HepG2 (cell line): ENCODE data around the gene ZACN. TPM values are rescaled to one million over a fixed set of nuclear protein-coding genes. Genes with fewer than 3 reads are reported as not detected.

ENCODE experiments used
- AGO1 ChIP-seq: fragments of 200-400 bp; formaldehyde crosslinking; IDR thresholded peaks from 2 replicates; pipeline ENCODE4 v1.6.1; 2017; ENCODE audit warnings: mild to moderate bottlenecking, low read depth, low read length, moderate library complexity; ENCODE audit not compliant: poor library complexity, severe bottlenecking
- BATF2 ChIP-seq: sonication (generic); formaldehyde crosslinking; IDR thresholded peaks from 2 replicates; pipeline ENCODE4 v1.8.0; 2022; ENCODE audit warnings: mild to moderate bottlenecking, missing genetic modification reagents, moderate library complexity
- ELF1 ChIP-seq: sonication (generic); formaldehyde crosslinking; IDR thresholded peaks from 2 replicates; pipeline ENCODE4 v1.4.0; 2020; ENCODE audit warnings: missing genetic modification reagents
- FOXO4 ChIP-seq: sonication (generic); formaldehyde crosslinking; conservative IDR thresholded peaks from 2 replicates; pipeline ENCODE4 v1.8.1; 2023; ENCODE audit warnings: missing genetic modification reagents
- IRF2 ChIP-seq: IDR thresholded peaks from 2 replicates; pipeline ENCODE4 v1.6.1; 2018; ENCODE audit warnings: missing genetic modification reagents, missing compliant biosample characterization
- KDM3A ChIP-seq: IDR thresholded peaks from 2 replicates; pipeline ENCODE4 v1.6.1; 2018; ENCODE audit warnings: low read depth, missing compliant biosample characterization
- LBX2 ChIP-seq: sonication (generic); formaldehyde crosslinking; IDR thresholded peaks from 2 replicates; pipeline ENCODE4 v1.5.0; 2020; ENCODE audit warnings: missing genetic modification reagents, mild to moderate bottlenecking, borderline replicate concordance
- PAX8 ChIP-seq: sonication (generic); formaldehyde crosslinking; IDR thresholded peaks from 2 replicates; pipeline ENCODE4 v1.8.0; 2022; ENCODE audit warnings: mild to moderate bottlenecking, missing genetic modification reagents, borderline replicate concordance
- PHF5A ChIP-seq: IDR thresholded peaks from one replicate; pipeline ENCODE4 v1.6.1; 2018; ENCODE audit warnings: low read depth, missing genetic modification reagents; ENCODE audit not compliant: unreplicated experiment
- POLR2G ChIP-seq: fragments of 200-400 bp; formaldehyde crosslinking; IDR thresholded peaks from 2 replicates; pipeline ENCODE4 v1.6.1; 2018; ENCODE audit warnings: mild to moderate bottlenecking, low read depth, low read length, moderate library complexity
- SIX1 ChIP-seq: sonication (generic); formaldehyde crosslinking; IDR thresholded peaks from 2 replicates; pipeline ENCODE4 v1.4.0; 2020; ENCODE audit warnings: missing genetic modification reagents, borderline replicate concordance
- XBP1 ChIP-seq: sonication (generic); formaldehyde crosslinking; IDR thresholded peaks from 2 replicates; pipeline ENCODE4 v1.5.0; 2020; ENCODE audit warnings: missing genetic modification reagents
- ZBTB37 ChIP-seq: sonication (generic); formaldehyde crosslinking; IDR thresholded peaks from 2 replicates; pipeline ENCODE4 v1.4.0; 2020; ENCODE audit warnings: mild to moderate bottlenecking, missing genetic modification reagents
- ZNF232 ChIP-seq: sonication (generic); formaldehyde crosslinking; IDR thresholded peaks from 2 replicates; pipeline ENCODE4 v1.4.0; 2020; ENCODE audit warnings: missing genetic modification reagents, borderline replicate concordance
- ZNF281 ChIP-seq: sonication (generic); formaldehyde crosslinking; IDR thresholded peaks from 2 replicates; pipeline ENCODE4 v1.4.0; 2020; ENCODE audit warnings: missing genetic modification reagents, borderline replicate concordance
- ZNF333 ChIP-seq: sonication (generic); formaldehyde crosslinking; IDR thresholded peaks from 2 replicates; pipeline ENCODE4 v1.4.0; 2020; ENCODE audit warnings: mild to moderate bottlenecking, missing genetic modification reagents, borderline replicate concordance
- ZNF672 ChIP-seq: sonication (generic); formaldehyde crosslinking; IDR thresholded peaks from 2 replicates; pipeline ENCODE4 v1.8.1; 2022; ENCODE audit warnings: missing genetic modification reagents
- ZNF710 ChIP-seq: sonication (generic); formaldehyde crosslinking; IDR thresholded peaks from 2 replicates; pipeline ENCODE4 v1.5.0; 2020; ENCODE audit warnings: mild to moderate bottlenecking, missing genetic modification reagents, borderline replicate concordance
- ZNF746 ChIP-seq: sonication (generic); formaldehyde crosslinking; IDR thresholded peaks from 2 replicates; pipeline ENCODE4 v1.8.0; 2022; ENCODE audit warnings: mild to moderate bottlenecking, missing genetic modification reagents
- polyA plus RNA-seq, 8 experiments: library from polyadenylated mRNA; depleted of rRNA in 3 of 8; stranded (reverse) in 7 of 8; unstranded in 1 of 8; fragments of >200 nt; fragmentation: Illumina TruSeq in 4 of 8; extraction: Trizol in 4 of 8; gene quantifications; 2 replicates each; pipeline versions ENCODE4 v1.2.1 to v1.2.3, GENCODE V29; 2011 to 2016; ENCODE audit warnings: low read depth in 4 of 8, missing spikeins in 1 of 8, mixed read lengths in 1 of 8; ENCODE audit not compliant: insufficient read depth in 1 of 8
- total RNA-seq, 5 experiments: library from RNA; depleted of rRNA; stranded (reverse); fragments of >200 nt; fragmentation: Illumina TruSeq; extraction: Trizol; gene quantifications; 2 replicates each; pipeline ENCODE4 v1.2.3, GENCODE V29; 2016; ENCODE audit warnings: low read depth in 1 of 5

Gene ZACN
- total and polyA plus RNA-seq, 2 of the 13 experiments (the other 11 are each of a cell fraction or from before 2014, with no cell fraction given) = 0.11 to 0.15 TPM

- TF ChIP-seq ELF1 (CRISPR knock-in tag) (no peak), PHF5A (CRISPR knock-in tag) (no peak), AGO1 (peak; percentile 98), SIX1 (CRISPR knock-in tag) (no peak), POLR2G (peak; percentile 75), IRF2 (CRISPR knock-in tag) (peak; percentile 49; the same call in 1 of the 2 replicates), ZNF232 (no peak), ZNF281 (CRISPR knock-in tag) (peak; percentile 64), ZBTB37 (no peak), ZNF333 (CRISPR knock-in tag) (0 out of 2 replicates have a peak, but pooled peaks have one; percentile 13), ZNF672 (CRISPR knock-in tag) (0 out of 2 replicates have a peak, but pooled peaks have one; percentile 54), ZNF710 (CRISPR knock-in tag) (peak; percentile 14; the same call in 1 of the 2 replicates), ZNF746 (no peak), PAX8 (no peak), XBP1 (no peak), BATF2 (CRISPR knock-in tag) (peak; percentile 79; the same call in 1 of the 2 replicates), KDM3A (CRISPR knock-in tag) (0 out of 2 replicates have a peak, but pooled peaks have one; percentile 6), LBX2 (CRISPR knock-in tag) (0 out of 2 replicates have a peak, but pooled peaks have one; percentile 55), FOXO4 (0 out of 2 replicates have a peak, but pooled peaks have one; percentile 60)
Observed at GRCh38 chr17:76079956-76080767, 1.2 kb downstream of the ZACN start (continued).
